HG03558 (cell line): ENCODE data around the gene MAGI2.
A peak's percentile ranks its signal among the peaks of the same experiment; 100 is the strongest.

Source experiments
- ATAC-seq: cut with Tn5 transposase; IDR thresholded peaks from one replicate; pipeline ENCODE4 v1.9.1; 2021; ENCODE audit warnings: moderate number of reproducible peaks; ENCODE audit not compliant: unreplicated experiment; ENCODE audit errors: extremely low read depth

The MAGI2 gene

DNA sequence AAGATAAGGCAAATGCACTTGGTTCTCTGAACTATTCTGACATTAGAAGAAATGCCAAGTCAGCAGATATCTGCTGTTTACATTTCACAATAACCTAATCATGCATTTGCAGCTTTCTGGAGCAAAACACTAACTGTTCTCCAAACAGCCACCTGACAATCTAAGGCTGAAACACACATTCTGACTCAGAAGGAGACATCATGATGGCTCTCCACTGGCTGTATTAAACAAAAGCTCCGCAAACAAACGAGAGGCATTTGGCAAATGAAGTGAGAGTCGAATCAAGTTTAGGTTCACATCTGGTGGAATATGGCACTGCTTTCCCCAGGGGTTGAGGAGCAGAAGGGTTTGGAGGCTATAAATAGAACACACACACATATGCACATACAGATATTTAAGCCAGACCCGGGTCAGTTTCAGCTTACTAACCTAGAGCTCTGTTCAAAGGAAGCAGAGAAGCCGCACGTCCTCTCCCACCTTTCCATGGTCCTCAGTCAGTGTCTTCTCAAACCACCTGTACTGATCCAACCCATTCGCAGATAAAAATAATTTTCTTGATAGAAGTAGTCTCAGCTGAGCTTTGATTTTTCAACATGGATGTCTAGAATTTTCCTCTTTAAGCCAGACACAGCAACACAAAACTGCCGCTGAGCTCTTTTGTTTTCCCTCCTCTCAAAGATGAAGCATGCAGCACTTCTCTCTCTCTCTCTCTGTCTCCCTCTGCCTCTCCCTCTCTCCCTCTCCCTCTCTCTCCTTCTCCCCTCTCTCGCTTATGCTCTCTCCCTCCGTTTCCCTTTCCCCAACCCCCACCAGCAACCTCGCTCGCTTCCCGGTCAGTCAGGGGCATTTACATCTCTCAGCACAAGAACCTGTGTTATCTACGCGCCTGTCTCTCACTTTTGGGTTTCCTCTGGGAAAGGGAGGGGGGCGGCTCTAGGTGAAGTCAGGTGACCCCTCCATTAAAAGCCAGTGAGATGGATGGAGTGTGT lies 682.8 kb downstream of the MAGI2 start:
- no peak for ATAC-seq

GRCh38 chr7:78769481-78770101 lies 683.9 kb downstream of the MAGI2 start:
- ATAC-seq, result peak; percentile 76

- no peak for ATAC-seq
Measured at GRCh38 chr7:78768859-78769258, 684.6 kb downstream of the MAGI2 start.

GRCh38 chr7:78765943-78766729 lies 687.3 kb downstream of the MAGI2 start:
- no peak for ATAC-seq

DNA sequence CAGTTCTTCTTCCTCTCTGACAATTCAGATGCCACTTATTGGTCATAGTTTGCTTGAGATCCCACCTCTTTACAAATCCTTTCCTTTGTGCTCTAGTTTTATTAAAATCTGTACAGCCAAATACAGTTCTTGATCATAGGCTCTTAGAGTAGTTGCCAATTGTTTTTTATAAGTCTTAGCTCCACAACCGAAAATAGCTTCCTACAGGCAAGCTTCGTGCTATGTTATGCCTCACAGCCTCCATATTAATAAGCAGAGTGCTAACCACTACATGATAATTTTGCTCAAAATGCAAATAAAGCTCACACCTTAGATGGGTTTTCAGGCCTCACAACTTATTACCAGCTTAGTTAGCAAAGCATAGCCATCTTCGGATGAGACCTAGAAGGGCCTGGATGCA lies 688.9 kb downstream of the MAGI2 start:
- ATAC-seq, result no peak

DNA sequence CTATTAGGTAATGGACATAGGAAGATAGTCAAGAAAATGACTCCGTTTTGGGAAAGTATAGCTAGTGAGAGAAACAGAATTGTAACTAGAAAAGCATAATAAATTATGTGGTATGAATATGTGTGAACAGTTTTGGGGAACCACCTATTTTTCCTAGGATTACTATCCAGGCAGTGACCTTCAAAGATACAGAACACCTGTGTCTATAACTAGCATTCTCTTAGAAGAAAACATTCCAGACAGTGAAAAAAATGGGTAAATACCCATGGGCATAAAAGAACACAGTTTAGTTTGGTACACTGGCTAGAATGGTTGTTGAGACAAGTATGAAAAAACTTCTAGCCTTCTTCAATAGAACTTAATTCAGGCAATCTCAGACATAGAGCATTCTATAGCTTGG lies 690.8 kb downstream of the MAGI2 start:
- no peak for ATAC-seq

DNA sequence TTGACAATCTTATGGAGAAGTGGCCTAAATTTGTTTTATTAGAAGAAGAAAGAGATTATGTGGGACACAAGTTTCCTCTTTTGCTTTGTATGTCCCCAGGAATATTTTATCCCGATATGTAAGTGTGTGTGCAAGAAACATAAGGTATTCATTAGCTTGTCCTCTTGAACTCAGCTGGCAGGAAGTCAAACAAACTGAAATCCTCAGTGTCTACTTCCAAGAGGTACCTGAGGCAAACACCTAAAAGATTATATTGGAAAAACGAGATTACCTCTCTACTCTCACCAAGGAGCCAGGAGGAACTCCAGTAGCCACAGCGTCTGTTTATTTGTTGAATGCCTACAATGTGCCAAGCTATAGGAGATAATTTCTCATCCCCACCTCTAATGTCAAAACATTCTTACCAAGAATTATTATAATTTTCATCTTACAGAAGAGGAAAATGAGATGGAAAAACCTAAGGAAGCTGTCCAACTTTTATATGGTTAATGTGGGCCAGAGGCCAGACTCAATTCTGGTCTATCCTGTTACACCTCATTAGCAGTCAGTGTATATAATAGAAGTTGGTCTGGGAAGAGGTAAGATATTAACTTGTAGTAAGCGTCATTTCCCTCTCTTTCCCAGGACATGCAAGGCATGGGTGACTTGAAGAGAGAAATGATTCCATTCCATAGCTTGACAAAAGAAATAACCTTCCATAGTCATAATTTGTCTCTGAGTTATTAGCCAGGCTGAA lies 692.7 kb downstream of the MAGI2 start:
- ATAC-seq, result no peak

DNA sequence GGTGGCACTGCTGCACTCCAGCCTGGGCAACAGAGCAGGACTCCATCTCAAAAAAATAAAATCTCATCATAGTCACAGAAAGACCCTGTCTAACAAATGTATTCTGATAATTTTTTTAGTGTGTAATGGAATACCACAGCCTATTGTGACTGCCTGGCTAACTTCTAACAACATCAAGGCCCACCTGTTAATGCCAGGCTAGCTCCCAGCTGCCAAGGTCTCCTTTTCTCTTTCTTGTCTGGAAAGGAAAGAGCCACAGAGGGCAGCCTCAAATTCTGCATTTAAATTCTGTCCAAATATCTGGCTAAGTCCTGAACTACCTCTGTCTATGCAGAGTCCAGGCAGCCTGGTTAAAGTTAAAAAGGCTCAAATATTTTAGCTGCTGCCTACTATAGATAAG lies 700.9 kb downstream of the MAGI2 start:
- ATAC-seq, result no peak

- ATAC-seq, result no peak
Measured at GRCh38 chr7:78751253-78751652, 702.2 kb downstream of the MAGI2 start.

- no peak for ATAC-seq
Measured at GRCh38 chr7:78749052-78749746, 704.3 kb downstream of the MAGI2 start.

DNA sequence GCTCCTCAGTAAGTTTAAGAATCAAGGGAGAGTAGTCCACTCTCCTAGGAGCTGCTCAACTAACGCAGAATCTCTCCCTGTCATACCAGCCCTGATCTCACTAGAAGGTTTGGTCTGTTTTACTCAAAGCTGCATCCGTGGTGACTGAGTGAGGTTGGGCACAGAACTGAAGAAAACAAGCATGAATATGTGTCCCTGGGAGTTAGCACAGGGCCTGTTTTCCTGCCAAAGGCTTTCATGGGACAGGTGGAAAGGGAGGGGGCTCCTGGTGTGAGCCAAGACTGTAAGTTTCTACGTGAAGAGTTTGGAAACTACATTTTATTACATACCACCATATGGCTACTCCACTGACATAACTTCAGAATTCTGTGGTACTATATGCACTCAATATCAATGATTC lies 705.9 kb downstream of the MAGI2 start:
- no peak for ATAC-seq

GRCh38 chr7:78746301-78746700 lies 707.2 kb downstream of the MAGI2 start:
- no peak for ATAC-seq

DNA sequence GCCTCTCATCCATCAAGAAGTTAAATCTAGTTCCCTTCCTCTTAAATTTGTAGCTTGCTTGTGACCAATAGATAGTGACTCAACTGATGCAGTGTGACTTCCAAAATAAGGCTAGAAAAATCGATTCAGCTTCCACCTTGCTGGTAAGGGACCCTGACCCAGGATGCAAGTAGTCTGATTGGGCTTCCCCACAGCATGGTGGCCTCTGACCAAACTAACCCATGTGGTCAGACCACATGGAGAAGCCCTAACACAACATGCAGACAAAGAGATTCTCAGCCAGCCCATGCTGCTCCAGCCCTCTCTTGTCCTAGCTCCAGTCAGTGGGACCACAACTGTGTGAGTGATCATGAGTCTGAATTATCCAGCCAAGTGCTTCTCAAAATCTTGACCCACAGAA lies 710.8 kb downstream of the MAGI2 start:
- ATAC-seq, result no peak

GRCh38 chr7:78736548-78736947 lies 716.9 kb downstream of the MAGI2 start:
- ATAC-seq, result no peak

- ATAC-seq, result no peak
Measured at GRCh38 chr7:78734626-78735025, 718.8 kb downstream of the MAGI2 start.

GRCh38 chr7:78720066-78720465 lies 733.4 kb downstream of the MAGI2 start:
- no peak for ATAC-seq

GRCh38 chr7:78718212-78718611 lies 735.3 kb downstream of the MAGI2 start:
- no peak for ATAC-seq

- no peak for ATAC-seq
Measured at GRCh38 chr7:78716876-78717275, 736.6 kb downstream of the MAGI2 start.

- no peak for ATAC-seq
Measured at GRCh38 chr7:78714356-78714755, 739.1 kb downstream of the MAGI2 start.

GRCh38 chr7:78712111-78712510 lies 741.4 kb downstream of the MAGI2 start:
- no peak for ATAC-seq
